ENCODE measurements around the gene SPOP. TPM values are rescaled to one million over a fixed set of nuclear protein-coding genes. Genes with fewer than 3 reads are reported as not detected.

The SPOP gene
- total RNA-seq, 4 donors from 2014 or later: 72.2 to 81.3 (median 74.7) TPM

GRCh38 chr17:49703557-49704277, 25.8 kb upstream of the SPOP start:
- Histone ChIP-seq H3K4me1 (peaks cover 3 to 34% (median 6%) of the 10 kb centered on the region in 4 donors), H3K27me3 (no peaks in the 10 kb centered on the region), H3K36me3 (peaks cover 0 to 62% (median 4%) of the 10 kb centered on the region in 3 donors), H3K4me3 (no peak overlapping the region), H3K27ac (peak overlapping the region in 3 of 4 donors; percentile 32 to 82 (median 67)), H3K9me3 (no peaks in the 10 kb centered on the region)
- TF ChIP-seq CTCF (IDR thresholded peaks at IDR 0.05): peak in 4 of 6 experiments; percentile 32 to 80 (median 72)
- peak in 1 of 2 donors; percentile 49 for TF ChIP-seq POLR2A (IDR thresholded peaks at IDR 0.05)
- peak in 2 of 3 donors; percentile 59 to 77 for DNase-seq

- Histone ChIP-seq H3K27me3 (no peaks in the 10 kb centered on the region), H3K36me3 (peaks cover 0 to 62% (median 4%) of the 10 kb centered on the region in 3 donors), H3K27ac (no peak overlapping the region), H3K4me3 (no peak overlapping the region), H3K9me3 (no peaks in the 10 kb centered on the region), H3K4me1 (peaks cover 0 to 18% (median 0%) of the 10 kb centered on the region in 4 donors)
- TF ChIP-seq CTCF (IDR thresholded peaks at IDR 0.05): no peak
- TF ChIP-seq POLR2A (IDR thresholded peaks at IDR 0.05): no peak
- no peak for DNase-seq
Measured at GRCh38 chr17:49700960-49701359, 23.1 kb upstream of the SPOP start.

- no peak for DNase-seq
- Histone ChIP-seq H3K4me1 (peaks cover 0 to 12% (median 0%) of the 10 kb centered on the region in 4 donors), H3K27me3 (no peaks in the 10 kb centered on the region), H3K27ac (no peak overlapping the region), H3K36me3 (peaks cover 0 to 55% (median 4%) of the 10 kb centered on the region in 3 donors), H3K9me3 (no peaks in the 10 kb centered on the region), H3K4me3 (no peak overlapping the region)
- TF ChIP-seq CTCF (IDR thresholded peaks at IDR 0.05) (no peak), POLR2A (IDR thresholded peaks at IDR 0.05) (no peak)
Measured at GRCh38 chr17:49699966-49700575, 22.2 kb upstream of the SPOP start.

- no peak overlapping the region for H3K4me3 ChIP-seq
- H3K27ac ChIP-seq: no peak overlapping the region
- H3K27me3 ChIP-seq: no peaks in the 10 kb centered on the region
- H3K36me3 ChIP-seq: peaks cover 0 to 34% (median 0%) of the 10 kb centered on the region in 3 donors
- no peak for TF ChIP-seq CTCF (IDR thresholded peaks at IDR 0.05)
- no peak for TF ChIP-seq POLR2A (IDR thresholded peaks at IDR 0.05)
- H3K9me3 ChIP-seq: no peaks in the 10 kb centered on the region
- DNase-seq: no peak
- H3K4me1 ChIP-seq: peaks cover 0 to 4% (median 0%) of the 10 kb centered on the region in 4 donors
Measured at GRCh38 chr17:49698005-49698404, 20.1 kb upstream of the SPOP start.

- H3K4me3 ChIP-seq: no peak overlapping the region
- peak in 2 of 3 donors; percentile 43 to 73 for DNase-seq
- peaks cover 0 to 17% (median 0%) of the 10 kb centered on the region in 3 donors for H3K36me3 ChIP-seq
- H3K27ac ChIP-seq: peak overlapping the region in 2 of 4 donors; percentile 19 to 32
- peaks cover 0 to 4% (median 0%) of the 10 kb centered on the region in 4 donors for H3K4me1 ChIP-seq
- TF ChIP-seq CTCF (IDR thresholded peaks at IDR 0.05): no peak
- no peak for TF ChIP-seq POLR2A (IDR thresholded peaks at IDR 0.05)
- no peaks in the 10 kb centered on the region for H3K27me3 ChIP-seq
- H3K9me3 ChIP-seq: no peaks in the 10 kb centered on the region
Measured at GRCh38 chr17:49696233-49696761, 18.4 kb upstream of the SPOP start.
